GM19328 (cell line): ENCODE data around the gene MAP2K3.

Experiments
- ATAC-seq: cut with Tn5 transposase; IDR thresholded peaks from one replicate; pipeline ENCODE4 v1.9.1; 2021; ENCODE audit warnings: mild to moderate bottlenecking, moderate library complexity; ENCODE audit not compliant: unreplicated experiment

Gene MAP2K3

GRCh38 chr17:21282231-21282630 is 2.3 kb upstream of the MAP2K3 start:
- ATAC-seq: no peak

GRCh38 chr17:21282850-21283249 is 1.7 kb upstream of the MAP2K3 start:
- no peak for ATAC-seq

DNA sequence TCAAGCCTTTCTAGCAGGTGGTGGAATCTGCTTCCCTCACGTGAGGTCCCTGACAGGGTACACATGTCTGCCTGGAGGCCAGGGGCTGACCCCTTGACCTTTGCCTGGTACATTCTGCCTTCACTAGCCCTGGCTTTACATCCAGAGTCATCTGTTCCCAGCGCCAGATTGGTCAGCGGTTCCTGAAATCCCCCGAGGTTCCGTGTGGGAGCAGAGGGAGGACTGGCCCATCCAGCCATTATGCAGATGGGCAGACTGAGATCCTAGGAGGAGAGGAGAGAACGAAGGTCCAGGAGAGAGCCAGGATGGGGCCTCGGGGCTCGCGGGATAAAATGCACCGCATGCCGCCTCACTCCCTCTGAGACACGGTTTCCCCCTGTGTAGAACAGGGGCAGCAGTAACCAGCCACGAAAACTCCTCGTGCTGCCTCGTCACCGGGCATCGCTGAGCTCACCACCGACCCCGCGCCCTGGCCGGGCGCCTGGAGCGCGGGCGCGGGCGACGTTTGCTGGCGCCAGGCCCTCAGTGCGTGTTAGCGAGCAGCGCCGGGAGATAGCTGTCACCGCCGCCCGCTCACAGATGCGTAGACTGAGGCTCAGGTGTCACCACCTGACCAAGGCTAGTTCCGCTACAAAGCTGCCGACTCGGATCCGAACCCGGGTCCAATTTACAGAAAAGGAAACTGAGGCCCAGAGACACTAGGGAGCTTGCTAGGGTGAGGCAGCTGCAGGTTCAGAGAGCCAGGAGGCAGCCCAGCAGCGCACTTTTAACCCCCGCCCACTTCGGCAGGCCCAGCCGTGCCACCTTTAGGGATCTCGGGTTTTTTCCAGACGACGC is 811 bp upstream of the MAP2K3 start:
- no peak for ATAC-seq

- no peak for ATAC-seq
These were observed 904 bp downstream of the MAP2K3 start for GRCh38 chr17:21285164-21286065.

GRCh38 chr17:21286066-21286770 is 1.7 kb downstream of the MAP2K3 start:
- no peak for ATAC-seq

DNA sequence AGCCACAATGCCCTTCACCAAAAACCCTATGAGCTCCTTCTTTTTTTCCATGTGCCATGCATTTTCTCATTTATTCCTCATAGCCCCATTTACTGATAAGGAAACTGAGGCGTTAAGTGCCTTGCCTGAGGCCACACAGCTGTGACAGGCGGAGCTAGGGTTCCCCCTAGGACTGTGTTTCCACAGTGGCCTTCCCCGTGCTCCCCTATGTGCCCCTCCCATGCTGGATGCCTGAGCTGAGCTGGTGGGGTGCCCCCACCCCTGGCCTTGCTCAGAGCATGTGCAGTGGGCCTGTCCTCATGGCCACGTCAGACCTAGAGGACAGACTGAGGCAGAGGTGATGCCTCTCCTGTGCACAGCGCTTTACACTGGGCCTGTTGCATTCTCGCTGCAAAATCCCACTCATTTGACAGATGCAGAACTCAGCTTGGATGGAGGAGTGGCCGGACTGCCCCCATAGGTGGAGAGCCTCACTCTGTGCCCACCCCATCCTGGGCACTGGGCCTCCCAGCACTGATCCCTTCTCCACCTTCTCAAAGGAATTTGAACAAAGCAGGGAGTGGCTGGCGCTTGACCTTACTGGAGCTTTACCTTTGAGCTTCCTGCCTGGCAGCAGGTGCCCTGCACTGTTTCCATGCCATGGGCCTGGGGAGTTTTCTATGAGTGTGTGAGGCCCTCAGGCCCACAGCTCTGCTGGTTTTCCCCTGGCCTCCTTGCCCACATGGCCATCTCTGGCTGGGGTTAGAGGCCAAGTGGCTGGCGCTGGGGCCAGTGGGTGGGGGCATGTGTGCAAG is 2.6 kb downstream of the MAP2K3 start:
- no peak for ATAC-seq

- no peak for ATAC-seq
These were observed 3.4 kb downstream of the MAP2K3 start for GRCh38 chr17:21287703-21288449.

DNA sequence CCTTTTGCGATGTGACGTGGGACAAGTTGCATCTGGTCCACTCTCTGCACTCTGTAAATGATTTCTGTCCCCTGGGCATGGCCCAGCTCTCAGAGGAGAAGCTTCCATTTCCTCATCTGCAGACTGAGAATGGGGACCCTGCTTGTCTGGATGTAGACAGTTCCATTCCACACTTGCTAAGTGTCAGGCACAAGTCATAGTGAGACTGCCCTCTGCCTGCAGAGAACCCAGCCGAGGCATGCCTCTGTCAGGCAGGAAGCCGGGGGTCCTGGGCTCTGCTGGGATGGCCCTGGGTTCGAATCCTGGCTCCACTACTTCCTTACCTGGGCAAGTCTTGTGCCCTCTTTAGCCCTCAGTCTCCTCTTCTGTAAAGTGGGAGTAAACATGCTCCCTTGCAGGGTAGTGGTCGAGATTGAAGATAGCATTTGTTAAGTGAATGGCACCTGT is 4.1 kb downstream of the MAP2K3 start:
- ATAC-seq: no peak

DNA sequence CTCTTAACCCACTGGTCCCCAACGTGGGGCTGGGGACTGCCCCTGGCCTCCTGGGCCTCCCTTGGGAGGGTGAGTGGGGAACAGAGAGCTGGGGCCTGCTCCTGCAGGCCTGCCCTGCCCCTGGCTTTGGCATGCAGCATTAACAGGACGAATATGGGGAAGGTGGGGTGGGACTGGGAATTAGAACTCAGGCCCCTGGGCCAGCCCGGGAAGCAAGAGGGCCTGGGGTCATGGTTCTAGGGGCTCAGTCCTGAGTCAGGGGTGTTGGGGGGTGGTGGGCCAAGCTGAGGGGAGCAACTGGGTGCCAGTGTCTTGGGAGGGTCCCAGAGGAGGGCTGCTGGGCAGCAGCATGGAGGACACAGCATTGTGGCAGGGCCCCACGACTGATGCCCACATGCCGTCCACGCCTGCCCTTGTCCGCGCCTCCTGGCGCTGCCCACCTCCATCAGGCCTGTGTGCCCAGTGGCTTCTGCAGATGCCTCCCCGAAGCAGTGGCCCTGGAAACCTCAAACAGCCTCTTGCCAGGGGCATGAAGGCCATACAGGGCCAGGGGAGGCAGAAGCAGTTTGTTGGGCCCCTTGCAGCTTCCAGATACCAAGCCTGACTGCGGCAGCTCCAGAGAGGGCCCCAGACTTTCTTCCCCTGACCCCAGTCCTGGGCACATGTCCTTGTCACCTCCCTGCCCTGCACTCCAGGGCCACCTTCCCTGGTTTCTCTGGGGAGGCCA is 4.8 kb downstream of the MAP2K3 start:
- ATAC-seq: no peak

- ATAC-seq: no peak
These were observed 5.5 kb downstream of the MAP2K3 start for GRCh38 chr17:21289902-21290571.

DNA sequence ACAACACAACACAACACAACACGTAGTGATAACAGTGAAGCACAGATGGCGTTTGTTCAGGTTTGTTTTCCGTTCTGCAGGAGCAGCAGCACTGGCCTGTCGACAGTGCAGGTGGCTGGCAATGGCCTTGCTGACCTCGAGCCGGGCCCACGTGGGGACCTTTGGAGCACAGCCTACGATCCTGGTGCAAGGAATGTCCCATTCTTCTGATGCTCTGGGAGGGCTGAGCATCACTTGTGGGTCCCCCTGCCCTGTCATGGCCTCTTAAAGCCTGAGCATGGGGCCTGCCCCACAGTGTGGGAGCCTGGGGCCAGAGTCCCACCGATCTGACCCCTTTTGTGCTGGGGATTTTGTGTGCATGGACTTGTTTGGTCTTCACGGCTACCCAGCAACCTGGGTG is 6.8 kb downstream of the MAP2K3 start:
- ATAC-seq: no peak

DNA sequence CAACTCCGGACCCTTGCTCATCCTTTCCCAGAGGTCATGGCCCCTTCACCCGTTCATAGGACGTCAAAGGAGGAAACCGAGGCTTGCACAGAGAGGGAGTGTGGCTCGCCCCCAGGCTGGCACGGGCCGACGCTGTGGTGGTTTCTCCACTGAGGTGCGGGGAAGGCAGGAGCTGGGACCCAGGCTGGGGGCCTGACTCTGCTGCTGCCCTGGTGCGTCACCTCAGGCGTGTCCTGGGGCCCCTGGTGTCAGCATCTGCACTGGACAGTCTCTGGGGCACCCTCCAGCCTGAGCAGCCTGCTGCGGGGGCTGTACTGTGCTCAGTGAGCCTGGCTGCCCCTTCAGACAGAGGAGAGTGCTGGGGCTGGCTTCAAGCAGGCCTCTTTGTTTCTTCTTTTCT is 7.4 kb downstream of the MAP2K3 start:
- ATAC-seq: no peak

GRCh38 chr17:21292867-21293830 is 8.6 kb downstream of the MAP2K3 start:
- no peak for ATAC-seq

- ATAC-seq: no peak
These were observed 9.3 kb downstream of the MAP2K3 start for GRCh38 chr17:21293831-21294210.

- no peak for ATAC-seq
These were observed 10.0 kb downstream of the MAP2K3 start for GRCh38 chr17:21294321-21295035.

DNA sequence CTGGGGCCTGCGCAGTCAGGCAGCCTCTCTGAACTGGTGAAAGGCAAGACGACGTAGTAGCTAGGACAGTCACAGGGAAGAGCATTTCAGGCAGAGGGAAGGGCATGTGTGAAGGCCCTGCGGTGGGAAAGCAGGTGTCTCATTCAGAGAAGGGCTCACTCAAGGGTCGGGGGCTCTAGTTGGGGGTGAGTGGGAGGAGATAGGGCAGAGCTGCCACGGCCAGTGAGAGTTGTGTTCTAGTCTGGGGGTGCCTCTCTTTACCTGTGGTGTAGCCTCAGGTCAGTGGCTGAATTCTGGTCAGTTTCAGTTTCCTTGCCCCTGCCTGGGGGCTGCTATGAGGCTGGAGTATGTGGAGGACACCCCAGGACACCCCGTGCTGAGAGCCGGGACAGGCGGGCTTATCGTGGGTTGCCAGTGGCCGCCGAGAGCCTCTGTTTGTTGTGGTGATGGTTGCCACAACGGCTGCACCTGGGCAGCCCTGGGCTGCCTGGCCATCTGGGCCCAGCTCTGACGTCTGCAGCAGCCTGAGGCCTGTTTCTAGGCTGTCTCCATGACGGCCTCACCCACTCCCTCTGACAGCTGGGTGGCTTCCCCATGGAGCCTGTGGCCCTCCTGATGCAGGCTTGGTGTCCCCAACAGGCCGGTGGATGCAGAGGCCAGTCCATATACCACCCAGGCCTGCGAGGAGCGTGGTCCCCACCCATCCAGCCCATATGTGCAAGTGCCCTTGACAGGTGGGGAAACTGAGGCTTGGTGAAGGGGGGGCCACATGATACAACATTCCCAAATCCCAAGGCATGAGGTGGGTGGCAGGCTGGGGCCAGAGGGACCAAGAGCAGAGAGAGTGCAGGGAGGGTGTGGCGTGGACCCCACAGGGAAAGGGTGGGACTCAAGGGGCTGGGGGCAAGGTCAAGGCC is 10.8 kb downstream of the MAP2K3 start:
- ATAC-seq: no peak
